LHCN-M2 (cell line): Measurements from ENCODE around the gene ADNP2. TPM values are rescaled to one million over a fixed set of nuclear protein-coding genes. Genes with fewer than 3 reads are reported as not detected.
"Not testable (repeated sequence)": the region's sequence is repeated elsewhere in the genome, so short reads cannot be mapped to it uniquely, and the experiment has no call there.

Experiments used
- DNase-seq: peaks from one replicate; pipeline ENCODE4 v3.0.0-alpha.2; 2012; ENCODE audit warnings: low read depth
- total RNA-seq: library from RNA; depleted of rRNA; stranded (reverse); fragments of >200 nt; gene quantifications from 2 replicates; pipeline ENCODE4 v1.2.3, GENCODE V29; 2014

The ADNP2 gene
- total RNA-seq, 1 experiment from 2014 or later, result 15.6 TPM

GRCh38 chr18:80143881-80144280, 34.8 kb downstream of the ADNP2 start:
- DNase-seq, result peak; percentile 38

- DNase-seq, result no peak
Observed at GRCh38 chr18:80145196-80145804, 36.2 kb downstream of the ADNP2 start.

GRCh38 chr18:80147037-80147417, 38.0 kb downstream of the ADNP2 start:
- peak; percentile 10 for DNase-seq

GRCh38 chr18:80147418-80148325, 38.6 kb downstream of the ADNP2 start:
- peak; percentile 83 for DNase-seq

- DNase-seq, result no peak
Observed at GRCh38 chr18:80148326-80149199, 39.5 kb downstream of the ADNP2 start.

DNA sequence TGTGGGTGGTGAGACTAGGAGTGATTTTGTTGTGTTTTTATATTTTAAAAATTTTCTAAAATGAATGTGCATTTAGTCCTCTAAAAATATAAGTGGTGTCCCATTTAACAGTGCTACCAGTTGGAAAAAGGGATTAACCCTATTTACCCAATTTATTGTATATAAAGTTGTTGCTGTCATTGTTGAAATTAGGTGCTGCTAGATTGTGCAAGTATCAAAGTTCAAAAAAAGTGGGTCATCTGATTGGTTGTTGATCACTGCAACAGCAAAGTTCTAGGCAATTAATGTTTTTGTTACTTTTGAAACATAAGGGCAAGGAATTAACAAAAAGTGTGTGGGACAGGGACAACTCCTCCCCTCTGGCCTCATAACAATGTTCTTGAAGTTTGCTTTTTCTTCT, 40.6 kb downstream of the ADNP2 start:
- DNase-seq, result no peak

- DNase-seq, result peak; percentile 13
Observed at GRCh38 chr18:80154293-80154692, 45.2 kb downstream of the ADNP2 start.

- DNase-seq, result peak; percentile 55
Observed at GRCh38 chr18:80157708-80158343, 48.8 kb downstream of the ADNP2 start.

GRCh38 chr18:80158365-80158764, 49.3 kb downstream of the ADNP2 start:
- DNase-seq, result no peak

DNA sequence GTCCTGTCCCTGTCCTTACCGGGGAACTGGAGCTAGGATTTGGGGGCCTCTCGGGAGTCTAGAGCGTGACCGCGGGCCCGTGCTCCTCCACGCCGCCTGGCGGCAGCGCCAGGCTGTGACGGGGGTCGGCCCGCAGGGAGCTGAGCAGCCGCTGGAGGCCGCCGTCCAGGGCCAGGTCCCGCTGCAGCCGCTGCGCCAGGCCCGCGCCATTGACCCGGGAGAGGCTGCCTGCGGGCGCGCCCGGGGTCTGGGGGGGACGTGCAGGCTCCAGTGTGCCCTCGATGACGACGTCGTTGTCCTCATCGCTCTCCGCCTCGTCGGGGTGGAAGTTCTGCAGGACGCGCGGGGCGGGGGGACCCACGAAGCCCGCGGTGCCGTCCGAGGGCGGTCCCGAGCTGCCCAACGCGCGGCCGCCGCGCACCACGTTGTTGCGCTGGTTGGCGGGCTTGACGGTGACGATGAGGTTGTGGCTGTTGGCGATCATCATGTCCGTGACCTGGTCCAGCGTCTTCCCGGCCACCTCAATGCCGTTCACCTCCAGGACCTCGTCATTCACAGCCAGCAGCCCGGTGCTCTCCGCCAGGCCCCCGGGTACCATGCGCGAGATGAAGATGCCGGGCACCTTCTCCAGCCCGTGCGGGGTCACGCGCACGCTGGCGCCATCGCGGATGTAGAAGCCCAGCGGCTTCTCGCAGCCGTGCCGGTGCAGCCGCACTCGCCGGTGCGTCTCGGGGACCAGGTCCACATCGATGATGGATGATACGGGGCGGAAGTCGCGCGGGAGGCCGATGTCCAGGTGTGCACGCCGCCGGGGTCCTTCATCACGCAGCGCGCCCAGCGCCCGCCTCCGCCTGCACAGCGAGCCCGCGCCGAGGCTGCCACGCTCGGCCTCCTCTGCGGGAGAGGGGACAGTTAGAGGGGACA, 50.9 kb downstream of the ADNP2 start:
- DNase-seq, result no peak

DNA sequence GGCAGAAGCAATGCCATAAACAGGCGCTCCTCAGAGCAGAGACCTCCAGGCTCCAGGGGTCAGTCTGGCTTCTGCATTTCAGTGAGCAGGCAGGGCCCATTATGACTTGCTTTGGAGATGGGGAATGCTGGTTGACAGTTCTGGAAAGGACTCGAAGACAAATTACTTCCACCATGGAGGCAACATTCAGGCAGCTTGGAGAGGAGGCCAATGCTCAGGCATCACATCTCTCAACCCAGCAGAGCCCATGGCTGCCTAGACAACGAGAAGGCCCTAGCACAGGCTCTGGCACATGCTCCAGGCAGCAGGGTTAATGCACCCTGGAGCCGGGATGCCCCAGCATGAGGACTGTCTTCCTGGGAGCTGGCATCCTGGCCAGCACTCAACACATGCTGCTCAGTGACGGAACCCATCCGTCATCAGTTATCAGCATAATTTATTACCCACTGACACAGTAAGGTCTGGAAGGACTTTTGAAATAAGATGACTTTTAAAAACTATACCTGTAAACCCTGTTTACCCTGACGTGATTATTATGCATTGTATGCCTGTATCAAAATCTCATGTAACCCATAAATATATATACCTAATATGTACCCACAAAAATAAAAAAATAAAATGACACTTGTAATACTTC, 52.8 kb downstream of the ADNP2 start:
- DNase-seq, result no peak

GRCh38 chr18:80163183-80163582, 54.1 kb downstream of the ADNP2 start:
- no peak for DNase-seq

DNA sequence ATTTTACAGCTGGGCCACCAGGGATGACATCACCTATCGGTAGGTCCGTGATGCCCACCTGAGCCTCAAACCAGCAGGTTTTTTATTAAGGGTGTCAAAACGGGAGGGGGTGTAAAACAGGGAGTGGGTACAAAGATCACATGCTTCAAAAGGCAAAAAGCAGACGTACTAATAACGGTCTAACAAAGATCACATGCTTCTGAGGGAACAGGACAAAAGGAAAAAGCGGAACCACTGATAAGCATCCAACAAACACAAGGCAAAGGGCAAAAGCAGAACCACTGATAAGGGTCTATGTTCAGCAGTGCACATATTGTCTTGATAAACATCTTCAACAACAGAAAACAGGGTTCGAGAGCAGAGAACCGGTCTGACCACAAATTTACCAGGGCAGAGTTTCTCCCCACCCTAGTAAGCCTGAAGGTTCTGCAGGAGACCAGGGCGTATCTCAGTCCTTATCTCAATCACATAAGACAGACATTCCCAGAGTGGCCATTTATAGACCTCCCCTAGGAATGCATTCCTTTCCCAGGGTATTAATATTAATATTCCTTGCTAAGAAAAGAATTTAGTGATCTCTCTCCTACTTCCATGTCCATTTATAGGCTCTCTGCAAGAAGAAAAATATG, 55.8 kb downstream of the ADNP2 start:
- not testable (repeated sequence) for DNase-seq

GRCh38 chr18:80166240-80166639, 57.2 kb downstream of the ADNP2 start:
- no peak for DNase-seq

- DNase-seq, result no peak
Observed at GRCh38 chr18:80166725-80167124, 57.7 kb downstream of the ADNP2 start.

- no peak for DNase-seq
Observed at GRCh38 chr18:80167331-80167730, 58.3 kb downstream of the ADNP2 start.

GRCh38 chr18:80167931-80168330, 58.9 kb downstream of the ADNP2 start:
- DNase-seq, result no peak

DNA sequence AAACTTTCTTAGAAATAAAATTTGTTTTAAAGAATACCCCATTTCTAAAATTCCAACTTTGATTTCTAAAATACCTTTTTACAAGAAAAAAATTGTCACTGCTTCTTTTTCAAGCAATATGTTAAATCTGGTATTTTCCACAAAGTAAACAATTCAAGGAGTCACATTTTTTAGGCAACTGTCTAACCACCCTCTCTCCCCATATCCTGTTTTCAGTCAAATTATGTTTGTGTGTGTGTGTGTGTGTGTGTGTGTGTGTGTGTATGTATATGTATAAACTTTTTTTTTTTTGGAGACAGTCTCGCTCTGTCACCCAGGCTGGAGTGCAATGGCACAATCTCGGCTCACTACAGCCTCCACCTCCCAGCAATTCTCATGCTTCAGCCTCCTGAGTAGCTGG, 59.3 kb downstream of the ADNP2 start:
- no peak for DNase-seq

DNA sequence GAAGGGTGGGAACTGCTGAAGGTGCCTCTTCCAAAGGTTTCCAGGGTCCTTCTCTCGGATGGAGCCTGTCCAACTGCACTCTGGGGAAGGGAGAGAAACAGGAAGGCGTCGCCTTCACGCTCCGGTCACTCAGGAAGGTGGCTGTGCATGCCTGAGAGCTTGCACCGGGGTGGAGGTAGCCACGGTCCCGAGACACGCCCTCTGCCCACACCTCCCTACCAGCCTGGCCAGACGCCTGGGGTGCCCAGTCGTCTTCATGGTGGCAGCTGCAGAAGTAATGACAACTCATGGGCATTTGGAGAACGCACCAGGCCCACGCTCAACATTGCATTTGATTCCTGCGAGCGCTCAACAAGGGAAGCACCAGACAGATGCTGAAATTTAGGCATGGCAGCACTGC, 59.9 kb downstream of the ADNP2 start:
- no peak for DNase-seq
